Bladder microvascular endothelial cell (primary cell): ENCODE data around the gene MAGEB18. TPM values are rescaled to one million over a fixed set of nuclear protein-coding genes. Genes with fewer than 3 reads are reported as not detected.

ENCODE experiments used
- total RNA-seq: library from RNA; depleted of rRNA; stranded (reverse); fragments of >200 nt; gene quantifications from 2 replicates; pipeline ENCODE4 v1.2.3, GENCODE V29; 2014

The MAGEB18 gene
- not detected in 2 replicates for total RNA-seq

GRCh38 chrX:26138274-26138673 lies at the start of gene MAGEB18:
MAGEB18 (plus strand) TSS chrX:26138343; CDS start chrX:26138986, 643 bp downstream.

GRCh38 chrX:26160301-26160700 lies 22.2 kb downstream of the MAGEB18 start, which contains the start of gene MAGEB6B:
MAGEB6B (plus strand) TSS chrX:26160601; CDS start chrX:26160601, 0 bp downstream.

Other genes starting within 250 kb of the MAGEB18 start
- gene MAGEB6B, start 22.3 kb downstream of the MAGEB18 start, total RNA-seq = not detected in 2 replicates
- gene MAGEB6, start 54.1 kb downstream of the MAGEB18 start, total RNA-seq = not detected in 2 replicates
- not detected in 2 replicates for gene MAGEB5, start 77.8 kb downstream of the MAGEB18 start, total RNA-seq